Uterus (tissue), 4 donors: Measurements from ENCODE around the gene MMP26. TPM values are rescaled to one million over a fixed set of nuclear protein-coding genes. Genes with fewer than 3 reads are reported as not detected.

Experiments
- DNase-seq, 2 donors: peaks; one replicate each; pipeline ENCODE4 v3.0.0-alpha.2; 2019 to 2020
- H3K27ac ChIP-seq, 2 donors: fragments of 200-600 bp; sonication (generic); 1 replicate in 1 of 2; 2 replicates in 1 of 2; pipeline ENCODE4 v1.5.1; 2016 to 2018
- H3K27me3 ChIP-seq, 2 donors: fragments of 200-600 bp; sonication (generic); one replicate each; pipeline ENCODE4 v1.5.1; 2018 to 2019; ENCODE audit warnings: control low read depth in 1 of 2
- H3K36me3 ChIP-seq, 2 donors: fragments of 200-600 bp; sonication (generic); one replicate each; pipeline ENCODE4 v1.5.1; 2019; ENCODE audit warnings: control low read depth in 1 of 2
- H3K4me1 ChIP-seq, 2 donors: fragments of 200-600 bp; sonication (generic); one replicate each; pipeline ENCODE4 v1.5.1; 2018 to 2019; ENCODE audit warnings: control low read depth in 1 of 2
- H3K4me3 ChIP-seq, 2 donors: fragments of 200-600 bp; sonication (generic); 1 replicate in 1 of 2; 2 replicates in 1 of 2; pipeline ENCODE4 v1.5.1; 2018 to 2019; ENCODE audit warnings: mild to moderate bottlenecking in 1 of 2
- H3K9me3 ChIP-seq, 2 donors: fragments of 200-600 bp; sonication (generic); one replicate each; pipeline ENCODE4 v1.5.1; 2019; ENCODE audit warnings: control low read depth in 1 of 2
- CTCF ChIP-seq, 4 experiments: fragments of 200-600 bp in 2 of 4; fragments of 450-650 bp in 2 of 4; sonication (generic) in 2 of 4; IDR thresholded peaks; one replicate each; pipeline ENCODE4 v1.5.1; 2016 to 2019; ENCODE audit warnings: antibody characterized with exemption in 4 of 4, mild to moderate bottlenecking in 2 of 4, moderate library complexity in 1 of 4
- POLR2A ChIP-seq, 2 donors: fragments of 450-650 bp; IDR thresholded peaks; one replicate each; pipeline ENCODE4 v1.6.1; 2016; ENCODE audit warnings: antibody characterized with exemption in 2 of 2, mild to moderate bottlenecking in 1 of 2, moderate library complexity in 1 of 2
- intact Hi-C: fragments of 100-400 bp; cut with DNase I; formaldehyde crosslinking; loops from one replicate; pipeline ENCODE4 v1.15.1; 2023; ENCODE audit warnings: low total_unique reads
- total RNA-seq, 4 donors: library from RNA; depleted of rRNA in 3 of 4; stranded (reverse); fragments of >200 nt in 3 of 4; gene quantifications; one replicate each; pipeline versions ENCODE4 v1.1.0 to v1.2.4, GENCODE V29; 2014 to 2023
- donor health status: DM: yes; HTN: yes; CAD: no.

Gene MMP26
- total RNA-seq, 4 donors from 2014 or later = not detected

- no peak overlapping the region for H3K27ac ChIP-seq
- DNase-seq = no peak
- H3K36me3 ChIP-seq = no peaks in the 10 kb centered on the region
- H3K4me1 ChIP-seq = no peaks in the 10 kb centered on the region
- TF ChIP-seq POLR2A (IDR thresholded peaks at IDR 0.05) (no peak), CTCF (IDR thresholded peaks at IDR 0.05) (no peak)
- no peak overlapping the region for H3K4me3 ChIP-seq
- H3K9me3 ChIP-seq = no peaks in the 10 kb centered on the region
- H3K27me3 ChIP-seq = no peaks in the 10 kb centered on the region
- intact Hi-C loops = no loop called here
Measured at GRCh38 chr11:4665424-4665823, 39.2 kb upstream of the MMP26 start.

GRCh38 chr11:4671741-4672140 lies 32.8 kb upstream of the MMP26 start:
- H3K27me3 ChIP-seq = no peaks in the 10 kb centered on the region
- H3K4me1 ChIP-seq = no peaks in the 10 kb centered on the region
- intact Hi-C loops = no loop called here
- no peaks in the 10 kb centered on the region for H3K9me3 ChIP-seq
- no peak for DNase-seq
- H3K27ac ChIP-seq = no peak overlapping the region
- H3K36me3 ChIP-seq = no peaks in the 10 kb centered on the region
- no peak overlapping the region for H3K4me3 ChIP-seq
- no peak for TF ChIP-seq POLR2A (IDR thresholded peaks at IDR 0.05)
- no peak for TF ChIP-seq CTCF (IDR thresholded peaks at IDR 0.05)

- no peak overlapping the region for H3K27ac ChIP-seq
- H3K36me3 ChIP-seq = no peaks in the 10 kb centered on the region
- intact Hi-C loops = no loop called here
- H3K4me3 ChIP-seq = no peak overlapping the region
- no peak for DNase-seq
- no peaks in the 10 kb centered on the region for H3K4me1 ChIP-seq
- no peak for TF ChIP-seq CTCF (IDR thresholded peaks at IDR 0.05)
- no peak for TF ChIP-seq POLR2A (IDR thresholded peaks at IDR 0.05)
- no peaks in the 10 kb centered on the region for H3K9me3 ChIP-seq
- no peaks in the 10 kb centered on the region for H3K27me3 ChIP-seq
Measured at GRCh38 chr11:4672470-4672869, 32.1 kb upstream of the MMP26 start.

- Histone ChIP-seq H3K4me3 (no peak overlapping the region), H3K27ac (no peak overlapping the region), H3K9me3 (no peaks in the 10 kb centered on the region), H3K36me3 (no peaks in the 10 kb centered on the region), H3K4me1 (no peaks in the 10 kb centered on the region), H3K27me3 (no peaks in the 10 kb centered on the region)
- TF ChIP-seq CTCF (IDR thresholded peaks at IDR 0.05) (no peak), POLR2A (IDR thresholded peaks at IDR 0.05) (no peak)
- DNase-seq = no peak
- intact Hi-C loops = no loop called here
Measured at GRCh38 chr11:4673781-4674180, 30.8 kb upstream of the MMP26 start.

GRCh38 chr11:4677948-4678347 lies 26.6 kb upstream of the MMP26 start:
- Histone ChIP-seq H3K9me3 (no peaks in the 10 kb centered on the region), H3K4me3 (no peak overlapping the region), H3K27me3 (no peaks in the 10 kb centered on the region), H3K27ac (no peak overlapping the region), H3K4me1 (no peaks in the 10 kb centered on the region), H3K36me3 (no peaks in the 10 kb centered on the region)
- TF ChIP-seq POLR2A (IDR thresholded peaks at IDR 0.05) (no peak), CTCF (IDR thresholded peaks at IDR 0.05) (no peak)
- intact Hi-C loops = no loop called here
- DNase-seq = no peak
